ENCODE measurements around the gene SV2B. TPM values are rescaled to one million over a fixed set of nuclear protein-coding genes. Genes with fewer than 3 reads are reported as not detected.

Gene SV2B
- total and polyA plus RNA-seq, 2 experiments from 2014 or later = 0.06 to 0.76 TPM

DNA sequence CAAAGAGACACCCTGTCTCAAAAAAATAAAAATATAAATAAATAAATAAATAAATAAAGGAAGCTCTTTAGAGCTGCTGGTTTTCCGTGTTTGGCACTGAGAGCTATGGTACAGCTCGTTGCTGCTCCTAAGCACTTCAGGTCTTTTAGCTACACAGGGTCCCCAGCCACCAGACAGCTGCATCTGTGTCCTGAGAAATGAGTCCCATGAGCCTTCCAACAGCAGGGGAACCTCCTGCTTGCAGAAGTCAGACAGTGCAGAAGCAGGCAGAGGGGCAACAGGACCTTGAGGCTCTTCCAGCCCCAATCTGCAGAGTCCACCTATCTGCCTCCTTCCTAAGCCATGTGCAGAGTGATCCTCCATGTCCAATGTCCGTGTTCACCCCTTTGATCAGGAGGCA, 159.0 kb downstream of the SV2B start:
- Histone ChIP-seq H3K79me2 (replicated peaks; ENCODE audit: insufficient read depth) (no peaks in the 10 kb centered on the region), H4K20me1 (replicated peaks; ENCODE audit: insufficient read depth) (no peaks in the 10 kb centered on the region; the same call in 1 of the 2 replicates), H3K4me3 (no peak overlapping the region), H3F3A (replicated peaks; ENCODE audit: low read depth) (no peaks in the 10 kb centered on the region), H3K27ac (ENCODE audit: low read depth) (no peak overlapping the region), H3K4me2 (no peak overlapping the region), H3K27me3 (ENCODE audit: insufficient read depth) (no peaks in the 10 kb centered on the region), H2AFZ (no peak overlapping the region), H3K9me2 (ENCODE audit: insufficient read depth) (peaks cover 4% of the 10 kb centered on the region; the same call in 1 of the 2 replicates), H3K4me1 (ENCODE audit: insufficient read depth) (no peaks in the 10 kb centered on the region), H3K36me3 (ENCODE audit: insufficient read depth) (no peaks in the 10 kb centered on the region)
- Mint-ChIP-seq H3K4me1 (no peaks in the 10 kb centered on the region), H3K36me3 (ENCODE audit: low read depth) (no peaks in the 10 kb centered on the region), H3K27me3 (ENCODE audit: insufficient read depth, low read depth, poor library complexity) (peaks cover 4% of the 10 kb centered on the region), H3K4me3 (no peak overlapping the region), H3K27ac (no peak overlapping the region), H3K9me3 (no peaks in the 10 kb centered on the region)
- DNase-seq (ENCODE audit: low spot score) (no peak), ATAC-seq (no peak)
- TF ChIP-seq, protein P1, sequence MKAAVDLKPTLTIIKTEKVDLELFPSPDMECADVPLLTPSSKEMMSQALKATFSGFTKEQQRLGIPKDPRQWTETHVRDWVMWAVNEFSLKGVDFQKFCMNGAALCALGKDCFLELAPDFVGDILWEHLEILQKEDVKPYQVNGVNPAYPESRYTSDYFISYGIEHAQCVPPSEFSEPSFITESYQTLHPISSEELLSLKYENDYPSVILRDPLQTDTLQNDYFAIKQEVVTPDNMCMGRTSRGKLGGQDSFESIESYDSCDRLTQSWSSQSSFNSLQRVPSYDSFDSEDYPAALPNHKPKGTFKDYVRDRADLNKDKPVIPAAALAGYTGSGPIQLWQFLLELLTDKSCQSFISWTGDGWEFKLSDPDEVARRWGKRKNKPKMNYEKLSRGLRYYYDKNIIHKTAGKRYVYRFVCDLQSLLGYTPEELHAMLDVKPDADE (IDR thresholded peaks at IDR 0.05) = no peak
- TF ChIP-seq STAT1 (IDR thresholded peaks at IDR 0.05; ENCODE audit: unreplicated experiment) (no peak), EZH2 (IDR thresholded peaks at IDR 0.05; ENCODE audit: low read depth, unreplicated experiment) (no peak)

DNA sequence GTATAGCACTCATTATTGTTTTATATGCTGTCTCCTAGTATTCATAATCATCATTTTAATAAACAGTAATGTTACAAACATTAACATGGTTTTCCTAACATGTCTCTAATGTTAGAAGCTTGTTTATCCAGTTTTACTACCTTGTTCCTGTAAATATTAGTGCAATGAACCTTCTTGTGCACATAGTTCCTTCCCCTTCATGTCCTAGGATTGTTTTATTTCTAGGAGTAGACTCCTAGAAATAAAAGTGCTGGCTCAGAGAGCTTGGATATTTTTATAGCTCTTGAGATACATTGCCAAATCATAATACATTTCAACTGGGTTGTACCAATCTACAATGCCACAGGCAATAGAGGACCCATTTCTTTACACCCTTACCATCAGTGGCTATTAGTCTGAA, 161.3 kb downstream of the SV2B start:
- H3K9me3 Mint-ChIP-seq = no peaks in the 10 kb centered on the region
- Histone ChIP-seq H3F3A (replicated peaks; ENCODE audit: low read depth) (no peaks in the 10 kb centered on the region), H3K36me3 (ENCODE audit: insufficient read depth) (no peaks in the 10 kb centered on the region), H3K79me2 (replicated peaks; ENCODE audit: insufficient read depth) (no peaks in the 10 kb centered on the region), H3K27ac (ENCODE audit: low read depth) (no peak overlapping the region), H3K4me3 (no peak overlapping the region), H4K20me1 (replicated peaks; ENCODE audit: insufficient read depth) (no peaks in the 10 kb centered on the region), H3K27me3 (ENCODE audit: insufficient read depth) (no peaks in the 10 kb centered on the region), H3K9me2 (ENCODE audit: insufficient read depth) (no peaks in the 10 kb centered on the region; the same call in 1 of the 2 replicates), H3K4me2 (no peak overlapping the region), H2AFZ (no peak overlapping the region), H3K4me1 (ENCODE audit: insufficient read depth) (no peaks in the 10 kb centered on the region)
- H3K36me3 Mint-ChIP-seq (ENCODE audit: low read depth) = no peaks in the 10 kb centered on the region
- H3K4me1 Mint-ChIP-seq = no peaks in the 10 kb centered on the region
- TF ChIP-seq, protein P2, sequence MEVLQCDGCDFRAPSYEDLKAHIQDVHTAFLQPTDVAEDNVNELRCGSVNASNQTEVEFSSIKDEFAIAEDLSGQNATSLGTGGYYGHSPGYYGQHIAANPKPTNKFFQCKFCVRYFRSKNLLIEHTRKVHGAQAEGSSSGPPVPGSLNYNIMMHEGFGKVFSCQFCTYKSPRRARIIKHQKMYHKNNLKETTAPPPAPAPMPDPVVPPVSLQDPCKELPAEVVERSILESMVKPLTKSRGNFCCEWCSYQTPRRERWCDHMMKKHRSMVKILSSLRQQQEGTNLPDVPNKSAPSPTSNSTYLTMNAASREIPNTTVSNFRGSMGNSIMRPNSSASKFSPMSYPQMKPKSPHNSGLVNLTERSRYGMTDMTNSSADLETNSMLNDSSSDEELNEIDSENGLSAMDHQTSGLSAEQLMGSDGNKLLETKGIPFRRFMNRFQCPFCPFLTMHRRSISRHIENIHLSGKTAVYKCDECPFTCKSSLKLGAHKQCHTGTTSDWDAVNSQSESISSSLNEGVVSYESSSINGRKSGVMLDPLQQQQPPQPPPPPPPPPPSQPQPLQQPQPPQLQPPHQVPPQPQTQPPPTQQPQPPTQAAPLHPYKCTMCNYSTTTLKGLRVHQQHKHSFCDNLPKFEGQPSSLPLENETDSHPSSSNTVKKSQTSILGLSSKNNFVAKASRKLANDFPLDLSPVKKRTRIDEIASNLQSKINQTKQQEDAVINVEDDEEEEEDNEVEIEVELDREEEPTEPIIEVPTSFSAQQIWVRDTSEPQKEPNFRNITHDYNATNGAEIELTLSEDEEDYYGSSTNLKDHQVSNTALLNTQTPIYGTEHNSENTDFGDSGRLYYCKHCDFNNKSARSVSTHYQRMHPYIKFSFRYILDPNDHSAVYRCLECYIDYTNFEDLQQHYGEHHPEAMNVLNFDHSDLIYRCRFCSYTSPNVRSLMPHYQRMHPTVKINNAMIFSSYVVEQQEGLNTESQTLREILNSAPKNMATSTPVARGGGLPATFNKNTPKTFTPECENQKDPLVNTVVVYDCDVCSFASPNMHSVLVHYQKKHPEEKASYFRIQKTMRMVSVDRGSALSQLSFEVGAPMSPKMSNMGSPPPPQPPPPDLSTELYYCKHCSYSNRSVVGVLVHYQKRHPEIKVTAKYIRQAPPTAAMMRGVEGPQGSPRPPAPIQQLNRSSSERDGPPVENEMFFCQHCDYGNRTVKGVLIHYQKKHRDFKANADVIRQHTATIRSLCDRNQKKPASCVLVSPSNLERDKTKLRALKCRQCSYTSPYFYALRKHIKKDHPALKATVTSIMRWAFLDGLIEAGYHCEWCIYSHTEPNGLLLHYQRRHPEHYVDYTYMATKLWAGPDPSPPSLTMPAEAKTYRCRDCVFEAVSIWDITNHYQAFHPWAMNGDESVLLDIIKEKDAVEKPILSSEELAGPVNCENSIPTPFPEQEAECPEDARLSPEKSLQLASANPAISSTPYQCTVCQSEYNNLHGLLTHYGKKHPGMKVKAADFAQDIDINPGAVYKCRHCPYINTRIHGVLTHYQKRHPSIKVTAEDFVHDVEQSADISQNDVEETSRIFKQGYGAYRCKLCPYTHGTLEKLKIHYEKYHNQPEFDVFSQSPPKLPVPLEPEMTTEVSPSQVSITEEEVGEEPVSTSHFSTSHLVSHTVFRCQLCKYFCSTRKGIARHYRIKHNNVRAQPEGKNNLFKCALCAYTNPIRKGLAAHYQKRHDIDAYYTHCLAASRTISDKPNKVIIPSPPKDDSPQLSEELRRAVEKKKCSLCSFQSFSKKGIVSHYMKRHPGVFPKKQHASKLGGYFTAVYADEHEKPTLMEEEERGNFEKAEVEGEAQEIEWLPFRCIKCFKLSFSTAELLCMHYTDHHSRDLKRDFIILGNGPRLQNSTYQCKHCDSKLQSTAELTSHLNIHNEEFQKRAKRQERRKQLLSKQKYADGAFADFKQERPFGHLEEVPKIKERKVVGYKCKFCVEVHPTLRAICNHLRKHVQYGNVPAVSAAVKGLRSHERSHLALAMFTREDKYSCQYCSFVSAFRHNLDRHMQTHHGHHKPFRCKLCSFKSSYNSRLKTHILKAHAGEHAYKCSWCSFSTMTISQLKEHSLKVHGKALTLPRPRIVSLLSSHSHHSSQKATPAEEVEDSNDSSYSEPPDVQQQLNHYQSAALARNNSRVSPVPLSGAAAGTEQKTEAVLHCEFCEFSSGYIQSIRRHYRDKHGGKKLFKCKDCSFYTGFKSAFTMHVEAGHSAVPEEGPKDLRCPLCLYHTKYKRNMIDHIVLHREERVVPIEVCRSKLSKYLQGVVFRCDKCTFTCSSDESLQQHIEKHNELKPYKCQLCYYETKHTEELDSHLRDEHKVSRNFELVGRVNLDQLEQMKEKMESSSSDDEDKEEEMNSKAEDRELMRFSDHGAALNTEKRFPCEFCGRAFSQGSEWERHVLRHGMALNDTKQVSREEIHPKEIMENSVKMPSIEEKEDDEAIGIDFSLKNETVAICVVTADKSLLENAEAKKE (CRISPR knock-in tag; IDR thresholded peaks at IDR 0.05) = no peak
- no peak for TF ChIP-seq CREB1 (CRISPR knock-in tag; IDR thresholded peaks at IDR 0.05; ENCODE audit: low read depth)
- no peak for TF ChIP-seq JUNB (IDR thresholded peaks at IDR 0.05; ENCODE audit: unreplicated experiment)
- no peak for TF ChIP-seq ZNF331 (CRISPR knock-in tag; IDR thresholded peaks at IDR 0.05; ENCODE audit: low read depth)
- H3K4me3 Mint-ChIP-seq = no peak overlapping the region
- DNase-seq (ENCODE audit: low spot score) = no peak
- H3K27ac Mint-ChIP-seq = no peak overlapping the region
- ATAC-seq = no peak
- peaks cover 5% of the 10 kb centered on the region for H3K27me3 Mint-ChIP-seq (ENCODE audit: insufficient read depth, low read depth, poor library complexity)
